Lung (tissue), 12 donors: Measurements from ENCODE around the gene SNX1. TPM values are rescaled to one million over a fixed set of nuclear protein-coding genes. Genes with fewer than 3 reads are reported as not detected.
A peak's percentile ranks its signal among the peaks of the same experiment; 100 is the strongest.

ENCODE experiments used
- ATAC-seq: fragments of 200-7000 bp; cut with Tn5 transposase; one replicate; pipeline ENCODE4 v1.9.1; 2020; ENCODE audit warnings: moderate number of reproducible peaks; ENCODE audit not compliant: insufficient read depth, low FRiP score
- DNase-seq, 3 donors: peaks; one replicate each; pipeline ENCODE4 v3.0.0-alpha.2; 2013 to 2017
- H3K27ac ChIP-seq, 2 donors: one replicate each; pipeline ENCODE4 v1.5.1; 2013; ENCODE audit warnings: mild to moderate bottlenecking in 2 of 2, moderate library complexity in 2 of 2, control low read depth in 1 of 2, inconsistent platforms in 1 of 2, low read depth in 1 of 2, low read length in 1 of 2
- H3K27me3 ChIP-seq, 3 donors: one replicate each; pipeline ENCODE4 v1.5.1; 2013; ENCODE audit warnings: low read length in 2 of 3; ENCODE audit not compliant: control insufficient read depth in 3 of 3, insufficient read depth in 3 of 3
- H3K36me3 ChIP-seq, 4 donors: one replicate each; pipeline ENCODE4 v1.5.1; 2013; ENCODE audit warnings: low read length in 4 of 4, mild to moderate bottlenecking in 1 of 4, moderate library complexity in 1 of 4; ENCODE audit not compliant: control insufficient read depth in 4 of 4, insufficient read depth in 4 of 4
- H3K4me1 ChIP-seq, 5 donors: one replicate each; pipeline ENCODE4 v1.5.1; 2013; ENCODE audit warnings: low read length in 5 of 5, mild to moderate bottlenecking in 2 of 5, moderate library complexity in 1 of 5; ENCODE audit not compliant: control insufficient read depth in 5 of 5, insufficient read depth in 5 of 5
- H3K4me3 ChIP-seq: one replicate; pipeline ENCODE4 v1.5.1; 2013; ENCODE audit warnings: mild to moderate bottlenecking, control low read depth, moderate library complexity
- H3K9ac ChIP-seq, 2 donors: one replicate each; pipeline ENCODE4 v1.5.1; 2013; ENCODE audit warnings: low read length in 2 of 2, control low read depth in 1 of 2; ENCODE audit not compliant: insufficient read depth in 1 of 2
- H3K9me3 ChIP-seq, 4 donors: one replicate each; pipeline ENCODE4 v1.5.1; 2013; ENCODE audit warnings: low read length in 3 of 4, mild to moderate bottlenecking in 1 of 4, moderate library complexity in 1 of 4; ENCODE audit not compliant: control insufficient read depth in 4 of 4, insufficient read depth in 3 of 4
- CTCF ChIP-seq: IDR thresholded peaks from 2 replicates; pipeline ENCODE4 v1.5.1; 2012; ENCODE audit warnings: mild to moderate bottlenecking; ENCODE audit errors: control extremely low read depth, extremely low read depth
- WGBS, 2 donors: extraction: QIAGEN DNeasy Blood & Tissue Kit; methylation state at CpG; one replicate each; pipeline ENCODE4 v1.1.7; 2013; 5-methylcytosine and 5-hydroxymethylcytosine counted together
- polyA plus RNA-seq, 2 donors: library from polyadenylated mRNA; stranded (reverse); fragments of 200-250 nt; gene quantifications; one replicate each; pipeline ENCODE4 v1.2.1, GENCODE V29; 2013
- total RNA-seq, 2 donors: library from RNA; depleted of rRNA in 1 of 2; stranded (reverse); fragments of >200 nt in 1 of 2; gene quantifications; one replicate each; pipeline ENCODE4 v1.2.1, GENCODE V29; 2014 to 2021
- donor health status: control.
- donor health status: control.
- donor health status: Bipolar disorder and iron deficiency.
- donor health status: healthy.
- donor health status: DM: yes; HTN: yes; CAD: no.

Gene SNX1
- total and polyA plus RNA-seq, 4 donors, result 70.6 to 169 (median 109) TPM

GRCh38 chr15:64144565-64145281, 48.9 kb downstream of the SNX1 start:
- 88 to 91% methylated on average over 14 of the region's 14 CpGs for WGBS, 2 donors
- H3K9ac ChIP-seq, result no peak overlapping the region
- DNase-seq, result no peak
- no peaks in the 10 kb centered on the region for H3K9me3 ChIP-seq
- H3K4me1 ChIP-seq, result peaks cover 0 to 18% (median 3%) of the 10 kb centered on the region in 5 donors
- no peak overlapping the region for H3K4me3 ChIP-seq
- H3K27me3 ChIP-seq, result no peaks in the 10 kb centered on the region
- no peak for TF ChIP-seq CTCF
- peaks cover 0 to 32% (median 9%) of the 10 kb centered on the region in 4 donors for H3K36me3 ChIP-seq
- ATAC-seq, result no peak
- no peak overlapping the region for H3K27ac ChIP-seq

GRCh38 chr15:64146041-64146440, 50.3 kb downstream of the SNX1 start:
- no peaks in the 10 kb centered on the region for H3K9me3 ChIP-seq
- peaks cover 0 to 22% (median 3%) of the 10 kb centered on the region in 5 donors for H3K4me1 ChIP-seq
- peak overlapping the region in 1 of 2 donors; percentile 16 for H3K27ac ChIP-seq
- WGBS, 2 donors, result 75 to 85% methylated on average over 6 of the region's 6 CpGs
- DNase-seq (peak in 1 of 3 donors; percentile 32), ATAC-seq (no peak)
- peaks cover 0 to 32% (median 8%) of the 10 kb centered on the region in 4 donors for H3K36me3 ChIP-seq
- no peak overlapping the region for H3K9ac ChIP-seq
- TF ChIP-seq CTCF, result no peak
- no peaks in the 10 kb centered on the region for H3K27me3 ChIP-seq
- H3K4me3 ChIP-seq, result no peak overlapping the region

GRCh38 chr15:64146520-64146884, 50.7 kb downstream of the SNX1 start:
- 93 to 98% methylated on average over 3 of the region's 3 CpGs for WGBS, 2 donors
- H3K4me1 ChIP-seq, result peaks cover 0 to 25% (median 5%) of the 10 kb centered on the region in 5 donors
- ATAC-seq (no peak), DNase-seq (no peak)
- H3K36me3 ChIP-seq, result peaks cover 0 to 27% (median 5%) of the 10 kb centered on the region in 4 donors
- H3K4me3 ChIP-seq, result no peak overlapping the region
- H3K9me3 ChIP-seq, result no peaks in the 10 kb centered on the region
- H3K27ac ChIP-seq, result no peak overlapping the region
- no peak for TF ChIP-seq CTCF
- H3K27me3 ChIP-seq, result no peaks in the 10 kb centered on the region
- no peak overlapping the region for H3K9ac ChIP-seq
